HS-27A (cell line): Measurements from ENCODE around the gene SEC63.

Experiments
- DNase-seq: peaks from one replicate; pipeline ENCODE4 v3.0.0-alpha.2; 2012; ENCODE audit warnings: low read depth, missing footprints

The SEC63 gene

DNA sequence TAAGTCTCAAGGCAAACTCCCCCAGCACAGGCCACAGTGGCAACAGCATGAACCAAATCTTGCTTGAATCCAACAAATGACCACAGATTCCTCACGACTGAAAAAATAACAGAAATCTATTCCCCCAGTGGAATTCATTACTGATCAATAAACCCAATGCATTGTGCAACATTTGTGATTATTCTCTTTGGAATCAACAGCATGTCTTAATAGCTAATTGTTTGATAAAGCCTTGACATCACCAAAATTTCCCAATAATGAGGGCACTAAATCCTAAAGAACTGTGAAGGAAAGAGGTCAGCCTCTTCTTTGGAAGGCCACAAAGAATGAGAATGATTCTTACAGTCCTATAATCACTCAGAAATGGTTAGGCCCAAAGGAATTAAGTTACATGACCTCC lies 139.7 kb downstream of the SEC63 start:
- DNase-seq, result no peak

DNA sequence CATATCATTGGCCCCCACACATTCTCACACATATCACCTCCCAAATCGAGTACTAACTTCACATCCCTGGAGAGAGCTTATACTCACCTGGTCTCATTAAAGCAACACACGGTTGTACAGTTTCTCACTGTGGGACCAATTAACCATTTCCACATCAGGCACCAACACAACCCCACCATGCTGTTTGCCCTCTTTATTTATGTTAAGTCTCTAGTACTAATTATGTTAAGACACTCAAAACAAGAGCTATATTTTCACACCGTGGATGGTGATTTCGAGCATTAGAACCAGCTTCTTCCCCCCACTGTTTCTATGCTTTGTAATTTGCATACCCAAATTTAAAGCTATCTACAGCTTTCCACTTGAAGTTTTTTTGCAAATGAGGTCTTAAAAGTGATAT lies 140.2 kb downstream of the SEC63 start:
- no peak for DNase-seq
